Adrenal gland (tissue), 5 donors: ENCODE results near the gene HSPA1L.
A peak's percentile ranks its signal among the peaks of the same experiment; 100 is the strongest.
"Not testable (repeated sequence)": the region's sequence is repeated elsewhere in the genome, so short reads cannot be mapped to it uniquely, and the experiment has no call there.

Source experiments
- POLR2A ChIP-seq, 2 donors: fragments of 450-650 bp; IDR thresholded peaks; one replicate each; pipeline ENCODE4 v1.6.1; 2017; ENCODE audit warnings: antibody characterized with exemption in 2 of 2, mild to moderate bottlenecking in 2 of 2, moderate library complexity in 1 of 2
- TF ChIP-seq, protein P1 (sequence below), 6 experiments: fragments of 450-650 bp in 4 of 6; fragments of 200-600 bp in 2 of 6; sonication (generic) in 1 of 6; IDR thresholded peaks; 1 replicate in 5 of 6; 2 replicates in 1 of 6; pipeline versions ENCODE4 v1.5.1 to v1.8.0; 2016 to 2021; ENCODE audit warnings: antibody characterized with exemption in 6 of 6, mild to moderate bottlenecking in 2 of 6, moderate library complexity in 1 of 6
- donor health status: DM: no; HTN: no; CAD: no.

DNA sequence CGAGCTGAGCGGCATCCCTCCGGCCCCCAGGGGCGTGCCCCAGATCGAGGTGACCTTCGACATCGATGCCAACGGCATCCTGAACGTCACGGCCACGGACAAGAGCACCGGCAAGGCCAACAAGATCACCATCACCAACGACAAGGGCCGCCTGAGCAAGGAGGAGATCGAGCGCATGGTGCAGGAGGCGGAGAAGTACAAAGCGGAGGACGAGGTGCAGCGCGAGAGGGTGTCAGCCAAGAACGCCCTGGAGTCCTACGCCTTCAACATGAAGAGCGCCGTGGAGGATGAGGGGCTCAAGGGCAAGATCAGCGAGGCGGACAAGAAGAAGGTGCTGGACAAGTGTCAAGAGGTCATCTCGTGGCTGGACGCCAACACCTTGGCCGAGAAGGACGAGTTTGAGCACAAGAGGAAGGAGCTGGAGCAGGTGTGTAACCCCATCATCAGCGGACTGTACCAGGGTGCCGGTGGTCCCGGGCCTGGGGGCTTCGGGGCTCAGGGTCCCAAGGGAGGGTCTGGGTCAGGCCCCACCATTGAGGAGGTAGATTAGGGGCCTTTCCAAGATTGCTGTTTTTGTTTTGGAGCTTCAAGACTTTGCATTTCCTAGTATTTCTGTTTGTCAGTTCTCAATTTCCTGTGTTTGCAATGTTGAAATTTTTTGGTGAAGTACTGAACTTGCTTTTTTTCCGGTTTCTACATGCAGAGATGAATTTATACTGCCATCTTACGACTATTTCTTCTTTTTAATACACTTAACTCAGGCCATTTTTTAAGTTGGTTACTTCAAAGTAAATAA is 2.2 kb upstream of the HSPA1L start:
- TF ChIP-seq POLR2A (IDR thresholded peaks at IDR 0.05) = not testable (repeated sequence)
- TF ChIP-seq, protein P1, sequence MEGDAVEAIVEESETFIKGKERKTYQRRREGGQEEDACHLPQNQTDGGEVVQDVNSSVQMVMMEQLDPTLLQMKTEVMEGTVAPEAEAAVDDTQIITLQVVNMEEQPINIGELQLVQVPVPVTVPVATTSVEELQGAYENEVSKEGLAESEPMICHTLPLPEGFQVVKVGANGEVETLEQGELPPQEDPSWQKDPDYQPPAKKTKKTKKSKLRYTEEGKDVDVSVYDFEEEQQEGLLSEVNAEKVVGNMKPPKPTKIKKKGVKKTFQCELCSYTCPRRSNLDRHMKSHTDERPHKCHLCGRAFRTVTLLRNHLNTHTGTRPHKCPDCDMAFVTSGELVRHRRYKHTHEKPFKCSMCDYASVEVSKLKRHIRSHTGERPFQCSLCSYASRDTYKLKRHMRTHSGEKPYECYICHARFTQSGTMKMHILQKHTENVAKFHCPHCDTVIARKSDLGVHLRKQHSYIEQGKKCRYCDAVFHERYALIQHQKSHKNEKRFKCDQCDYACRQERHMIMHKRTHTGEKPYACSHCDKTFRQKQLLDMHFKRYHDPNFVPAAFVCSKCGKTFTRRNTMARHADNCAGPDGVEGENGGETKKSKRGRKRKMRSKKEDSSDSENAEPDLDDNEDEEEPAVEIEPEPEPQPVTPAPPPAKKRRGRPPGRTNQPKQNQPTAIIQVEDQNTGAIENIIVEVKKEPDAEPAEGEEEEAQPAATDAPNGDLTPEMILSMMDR (IDR thresholded peaks at IDR 0.05) = peak in 1 of 6 experiments; percentile 17
